ENCODE measurements around the gene UQCR10.
"Not testable (repeated sequence)": the region's sequence is repeated elsewhere in the genome, so short reads cannot be mapped to it uniquely, and the experiment has no call there.

The UQCR10 gene

DNA sequence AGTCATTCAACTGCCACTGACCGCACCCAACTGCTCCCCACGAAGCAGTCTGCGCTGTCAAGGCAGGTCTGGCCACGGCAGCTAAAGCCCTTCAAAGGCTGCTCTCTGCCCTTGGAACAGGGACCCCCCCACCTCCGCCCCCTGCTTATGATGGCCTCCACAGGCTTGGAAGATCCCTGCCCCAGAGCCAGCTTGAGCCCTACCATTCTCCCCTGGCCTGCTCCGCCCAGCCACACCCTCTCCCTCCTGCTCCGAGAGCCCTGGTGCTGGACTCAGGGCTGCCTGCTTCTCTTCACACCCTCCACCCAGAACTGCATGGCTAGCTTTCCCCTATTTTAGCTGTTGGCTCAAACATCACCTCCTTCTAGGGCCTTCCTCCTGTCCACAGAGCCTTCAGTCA lies 19.3 kb upstream of the UQCR10 start:
- Mint-ChIP-seq H3K4me1 (ENCODE audit: low read depth) (peaks cover 12% of the 10 kb centered on the region), H3K36me3 (ENCODE audit: low read depth) (peaks cover 17% of the 10 kb centered on the region), H3K27ac (no peak overlapping the region), H3K27me3 (ENCODE audit: low read depth) (no peaks in the 10 kb centered on the region), H3K9me3 (no peaks in the 10 kb centered on the region), H3K4me3 (no peak overlapping the region)
- no peak for DNase-seq (ENCODE audit: low spot score)

DNA sequence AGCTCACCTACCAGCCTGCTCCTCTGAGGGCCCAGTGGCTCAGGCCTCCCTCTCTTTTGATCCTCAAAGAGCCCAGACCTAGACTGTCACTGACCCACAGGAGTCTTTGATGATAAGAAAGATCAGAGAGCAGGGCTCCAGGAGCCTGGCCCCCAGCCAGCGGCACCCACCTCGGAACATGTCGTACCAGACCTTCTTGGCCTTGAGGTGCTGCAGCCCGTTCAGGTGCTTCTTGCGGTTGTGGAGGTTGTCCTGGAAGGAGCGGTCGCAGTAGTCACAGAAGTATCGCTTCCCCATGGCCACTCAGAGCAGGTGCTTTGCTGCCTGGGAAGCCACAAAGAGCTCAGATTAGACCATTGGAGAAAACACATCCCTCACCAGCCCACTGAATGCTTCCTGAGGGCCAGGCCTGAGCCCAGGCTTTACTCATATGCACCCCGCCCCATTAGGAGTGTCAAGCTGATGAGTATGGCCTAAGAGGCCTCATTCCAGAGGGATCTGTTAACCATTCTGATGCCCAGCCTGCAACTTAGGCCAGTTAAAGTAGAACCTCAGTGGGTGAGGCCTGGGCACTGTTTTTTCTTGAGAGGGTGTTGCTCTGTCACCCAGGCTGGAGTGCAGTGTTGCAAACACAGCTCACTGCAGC lies 18.8 kb upstream of the UQCR10 start:
- Mint-ChIP-seq H3K36me3 (ENCODE audit: low read depth) (peaks cover 15% of the 10 kb centered on the region), H3K9me3 (no peaks in the 10 kb centered on the region), H3K4me3 (no peak overlapping the region), H3K4me1 (ENCODE audit: low read depth) (peaks cover 12% of the 10 kb centered on the region), H3K27ac (no peak overlapping the region), H3K27me3 (ENCODE audit: low read depth) (no peaks in the 10 kb centered on the region)
- no peak for DNase-seq (ENCODE audit: low spot score)

DNA sequence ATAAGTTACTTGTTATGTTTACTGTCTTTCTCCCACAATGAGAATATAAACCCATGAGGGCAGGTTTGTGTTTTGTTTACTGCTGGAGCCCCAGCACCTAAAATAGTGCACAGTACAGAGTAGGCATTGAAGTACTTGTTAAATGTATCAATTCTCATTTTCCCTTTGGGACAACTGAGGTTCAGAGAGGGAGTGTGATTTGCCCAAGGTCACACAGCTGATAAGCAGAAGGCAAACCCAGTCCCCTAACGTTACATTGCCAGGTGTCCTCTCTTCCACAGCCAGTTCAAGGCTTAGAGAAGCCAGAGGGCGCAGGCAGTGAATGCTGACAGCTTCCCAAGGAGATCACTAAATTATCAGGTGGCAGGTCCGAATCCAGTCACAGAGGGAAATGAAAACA lies 17.1 kb upstream of the UQCR10 start:
- no peaks in the 10 kb centered on the region for H3K9me3 Mint-ChIP-seq
- peaks cover 15% of the 10 kb centered on the region for H3K36me3 Mint-ChIP-seq (ENCODE audit: low read depth)
- H3K27ac Mint-ChIP-seq = peak overlapping the region; percentile 83
- no peak overlapping the region for H3K4me3 Mint-ChIP-seq
- no peak for DNase-seq (ENCODE audit: low spot score)
- peaks cover 12% of the 10 kb centered on the region for H3K4me1 Mint-ChIP-seq (ENCODE audit: low read depth)
- H3K27me3 Mint-ChIP-seq (ENCODE audit: low read depth) = no peaks in the 10 kb centered on the region

DNA sequence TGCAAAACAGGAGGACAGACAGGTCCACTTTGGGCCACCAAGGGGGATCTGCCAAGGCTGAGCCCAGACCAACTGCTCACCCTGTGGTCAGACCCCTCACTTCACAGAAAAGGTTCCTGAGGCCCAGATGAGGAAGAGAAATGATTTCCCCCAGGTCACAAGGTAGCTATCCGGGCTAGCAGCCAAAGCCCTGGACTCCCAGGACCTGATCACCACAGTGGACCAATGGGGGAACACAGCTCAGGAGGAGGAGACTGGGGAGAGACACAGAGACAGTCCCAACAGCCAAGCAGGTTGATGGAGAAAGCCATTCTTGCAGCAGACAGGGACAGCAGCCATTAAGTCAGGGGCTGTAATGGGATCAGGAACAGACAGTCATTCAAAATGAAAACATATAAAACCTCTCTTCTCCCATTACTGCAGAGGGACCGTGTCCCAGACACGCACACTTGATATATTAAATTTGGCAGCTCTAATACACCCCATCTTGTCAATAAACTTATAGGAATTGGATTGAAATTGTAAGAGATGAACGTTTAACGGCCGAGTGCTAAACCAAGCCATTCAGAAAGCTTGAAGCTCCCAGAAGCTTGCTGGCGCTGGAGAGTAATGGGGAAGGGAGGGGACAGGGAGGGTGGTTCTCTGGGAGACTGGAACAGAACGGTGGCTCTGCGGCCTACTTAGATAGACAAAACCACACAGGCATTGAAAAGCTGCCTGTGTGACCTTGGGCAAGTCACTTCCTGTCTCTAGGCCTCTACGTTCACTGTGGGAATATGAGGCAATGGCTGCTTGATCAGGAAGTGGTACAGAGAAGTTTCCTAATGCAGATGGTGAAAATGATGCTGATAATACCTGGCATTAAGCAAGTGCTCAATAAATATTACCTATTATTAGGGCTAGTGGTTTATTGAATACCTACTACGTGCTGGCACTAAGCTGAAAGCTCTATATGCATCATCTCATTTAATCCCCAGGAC lies 16.3 kb upstream of the UQCR10 start:
- Mint-ChIP-seq H3K27ac (peak overlapping the region; percentile 83), H3K4me1 (ENCODE audit: low read depth) (peaks cover 12% of the 10 kb centered on the region), H3K27me3 (ENCODE audit: low read depth) (no peaks in the 10 kb centered on the region), H3K36me3 (ENCODE audit: low read depth) (peaks cover 12% of the 10 kb centered on the region), H3K4me3 (no peak overlapping the region), H3K9me3 (no peaks in the 10 kb centered on the region)
- DNase-seq (ENCODE audit: low spot score) = peak; percentile 10

DNA sequence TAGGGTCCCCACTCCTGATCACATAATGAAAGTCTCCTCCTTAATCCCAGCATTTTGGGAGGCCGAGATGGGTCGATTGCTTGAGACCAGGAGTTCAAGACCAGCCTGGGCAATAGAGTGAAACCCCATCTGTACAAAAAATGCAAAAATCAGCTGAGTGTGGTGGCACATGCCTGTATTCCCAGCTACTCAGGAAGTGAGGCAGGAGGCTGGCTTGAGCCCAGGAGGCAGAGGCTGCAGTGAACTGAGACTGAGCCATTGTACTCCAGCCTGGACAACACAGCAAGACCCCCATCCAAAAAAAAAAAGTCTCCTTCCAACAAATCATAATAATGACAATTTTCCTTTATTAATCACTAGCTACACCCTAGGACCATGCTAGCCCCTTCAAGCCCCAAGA lies 15.5 kb upstream of the UQCR10 start:
- no peaks in the 10 kb centered on the region for H3K27me3 Mint-ChIP-seq (ENCODE audit: low read depth)
- DNase-seq (ENCODE audit: low spot score) = no peak
- no peak overlapping the region for H3K4me3 Mint-ChIP-seq
- H3K4me1 Mint-ChIP-seq (ENCODE audit: low read depth) = peaks cover 12% of the 10 kb centered on the region
- no peaks in the 10 kb centered on the region for H3K9me3 Mint-ChIP-seq
- H3K27ac Mint-ChIP-seq = peak overlapping the region; percentile 83
- peaks cover 12% of the 10 kb centered on the region for H3K36me3 Mint-ChIP-seq (ENCODE audit: low read depth)

DNA sequence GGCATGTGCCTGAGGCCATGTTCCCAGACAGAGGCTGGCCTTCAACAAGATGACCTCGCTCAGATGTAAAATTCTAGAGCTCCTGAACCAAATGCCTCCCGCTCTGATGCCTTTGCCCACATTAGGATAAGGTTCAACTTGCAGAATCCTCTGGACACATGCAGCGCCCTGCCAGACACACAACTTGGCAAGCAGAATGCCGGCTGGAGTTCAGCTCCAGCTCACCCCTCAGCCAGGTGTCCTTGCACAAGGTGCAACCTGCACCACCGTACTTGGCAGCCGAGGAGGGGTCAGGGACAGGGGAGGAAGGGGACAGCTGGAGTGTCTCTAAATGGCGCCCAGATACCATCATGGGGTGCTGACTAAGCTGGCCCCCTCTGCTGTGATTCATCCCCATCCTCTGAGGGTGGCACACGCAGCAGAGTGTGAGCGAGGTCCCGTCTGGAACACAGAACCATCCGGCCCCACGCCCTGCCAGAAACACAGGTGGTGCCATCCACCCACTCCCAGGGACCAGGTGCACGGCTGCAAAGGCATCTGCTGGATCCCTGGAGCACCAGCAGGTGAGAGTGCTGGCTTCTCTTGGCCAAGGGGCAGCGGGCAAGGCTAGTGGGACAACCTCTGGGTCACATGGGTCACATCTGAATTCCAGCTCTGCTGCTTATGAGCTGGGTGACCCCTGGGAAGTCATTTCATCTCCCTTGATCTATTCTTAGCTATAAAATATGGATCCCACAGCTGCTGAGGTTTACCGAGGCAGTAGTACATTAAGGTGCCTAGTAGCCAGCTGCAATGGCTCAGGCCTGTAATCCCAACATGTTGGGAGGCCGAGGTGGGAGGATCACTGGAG lies 13.1 kb upstream of the UQCR10 start:
- Mint-ChIP-seq H3K4me1 (ENCODE audit: low read depth) (peaks cover 12% of the 10 kb centered on the region), H3K27ac (no peak overlapping the region), H3K27me3 (ENCODE audit: low read depth) (no peaks in the 10 kb centered on the region), H3K36me3 (ENCODE audit: low read depth) (peaks cover 8% of the 10 kb centered on the region), H3K4me3 (no peak overlapping the region), H3K9me3 (no peaks in the 10 kb centered on the region)
- no peak for DNase-seq (ENCODE audit: low spot score)

DNA sequence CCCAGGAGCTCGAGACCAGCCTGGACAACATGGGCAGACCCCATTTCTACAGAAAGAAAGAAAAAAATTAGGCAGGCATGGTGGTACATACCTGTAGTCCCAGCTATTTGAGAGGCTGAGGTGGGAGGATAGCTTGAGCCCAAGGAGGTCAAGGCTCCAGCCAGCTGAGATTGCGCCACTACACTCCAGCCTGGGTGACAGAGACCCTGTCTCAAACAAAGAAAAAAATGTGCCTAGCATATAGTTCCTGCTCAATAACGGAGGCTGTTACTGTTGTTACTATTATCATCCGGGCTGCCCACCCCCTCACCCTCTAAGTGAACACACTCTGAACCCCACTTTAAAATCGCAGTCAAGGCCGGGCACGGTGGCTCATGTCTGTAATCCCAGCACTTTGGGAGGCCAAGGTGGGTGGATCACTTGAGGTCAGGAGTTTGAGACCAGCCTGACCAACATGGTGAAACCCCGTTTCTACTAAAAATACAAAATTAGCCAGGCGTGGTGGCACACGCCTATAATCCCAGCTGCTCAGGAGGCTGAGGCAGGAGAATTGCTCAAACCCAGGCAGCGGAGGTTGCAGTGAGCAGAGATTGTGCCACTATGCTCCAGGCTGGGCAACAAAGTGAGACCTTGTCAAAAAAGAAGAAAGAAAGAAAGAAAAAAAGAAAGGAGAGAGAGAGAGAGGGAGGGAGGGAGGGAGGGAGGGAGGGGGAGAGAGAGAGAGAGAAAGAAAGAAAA lies 12.3 kb upstream of the UQCR10 start:
- not testable (repeated sequence) for H3K27ac Mint-ChIP-seq; H3K36me3 Mint-ChIP-seq (ENCODE audit: low read depth); H3K4me3 Mint-ChIP-seq; H3K27me3 Mint-ChIP-seq (ENCODE audit: low read depth); H3K9me3 Mint-ChIP-seq; DNase-seq (ENCODE audit: low spot score)
- H3K4me1 Mint-ChIP-seq (ENCODE audit: low read depth) = peaks cover 12% of the 10 kb centered on the region

DNA sequence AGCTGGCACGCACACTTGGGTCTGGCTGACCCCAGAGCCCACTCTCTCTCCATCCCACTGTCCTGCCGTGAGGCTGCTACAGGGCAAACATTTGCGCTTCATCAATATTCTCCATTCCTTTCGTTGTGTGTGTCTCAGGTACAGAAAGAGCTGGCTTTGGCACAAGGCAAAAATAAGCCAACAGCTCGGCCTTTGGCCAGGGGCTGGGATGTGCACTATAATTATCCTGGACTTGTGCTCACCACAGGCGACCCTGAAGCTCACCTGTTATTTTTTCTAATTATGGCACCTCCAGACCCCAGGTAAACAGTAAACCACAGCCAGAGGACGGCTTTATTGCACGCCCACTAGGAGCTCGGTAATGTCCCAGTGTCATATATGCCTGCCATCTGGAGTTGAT lies 11.3 kb upstream of the UQCR10 start:
- H3K27ac Mint-ChIP-seq = no peak overlapping the region
- DNase-seq (ENCODE audit: low spot score) = no peak
- no peak overlapping the region for H3K4me3 Mint-ChIP-seq
- no peaks in the 10 kb centered on the region for H3K9me3 Mint-ChIP-seq
- peaks cover 2% of the 10 kb centered on the region for H3K36me3 Mint-ChIP-seq (ENCODE audit: low read depth)
- H3K4me1 Mint-ChIP-seq (ENCODE audit: low read depth) = peaks cover 4% of the 10 kb centered on the region
- no peaks in the 10 kb centered on the region for H3K27me3 Mint-ChIP-seq (ENCODE audit: low read depth)

DNA sequence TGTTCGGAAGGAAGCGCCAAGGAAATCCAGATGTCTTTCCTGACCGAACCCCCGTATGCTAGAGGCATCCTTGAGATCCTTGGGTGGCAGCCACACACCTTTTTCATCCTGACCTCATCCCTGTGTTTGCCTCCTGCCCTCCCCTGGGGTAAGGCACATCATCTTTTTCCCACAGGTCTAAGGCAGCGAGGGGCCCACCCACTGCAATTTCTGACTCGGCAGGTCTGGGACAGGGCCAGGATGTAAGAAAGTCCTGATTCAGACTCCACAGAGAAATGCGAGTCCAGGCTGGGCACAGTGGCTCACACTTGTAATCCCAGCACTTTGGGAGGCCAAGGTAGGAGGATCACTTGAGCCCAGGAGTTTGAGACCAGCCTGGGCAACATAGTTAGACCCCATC lies 10.8 kb upstream of the UQCR10 start:
- H3K27ac Mint-ChIP-seq = no peak overlapping the region
- H3K4me3 Mint-ChIP-seq = no peak overlapping the region
- no peak for DNase-seq (ENCODE audit: low spot score)
- H3K27me3 Mint-ChIP-seq (ENCODE audit: low read depth) = no peaks in the 10 kb centered on the region
- no peaks in the 10 kb centered on the region for H3K4me1 Mint-ChIP-seq (ENCODE audit: low read depth)
- H3K36me3 Mint-ChIP-seq (ENCODE audit: low read depth) = no peaks in the 10 kb centered on the region
- no peaks in the 10 kb centered on the region for H3K9me3 Mint-ChIP-seq

DNA sequence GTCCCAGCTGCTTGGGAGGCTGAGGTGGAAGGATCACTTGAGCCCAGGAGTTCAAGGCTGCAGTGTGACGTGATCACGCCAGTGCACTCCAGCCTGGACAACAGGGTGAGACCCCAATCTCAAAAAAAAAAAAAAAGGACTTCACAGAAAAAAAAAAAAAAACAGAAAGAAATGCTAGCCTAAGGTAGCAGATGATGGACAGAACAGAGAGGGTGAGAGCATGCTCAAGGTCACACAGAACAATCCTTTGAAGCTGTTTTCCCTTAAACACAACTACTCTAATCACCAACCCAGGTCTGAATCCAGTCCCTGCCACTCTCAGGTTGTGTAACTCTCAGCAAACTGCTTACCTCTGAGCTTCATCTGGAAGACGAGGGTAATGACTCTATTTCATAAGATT lies 10.1 kb upstream of the UQCR10 start:
- Mint-ChIP-seq H3K27me3 (ENCODE audit: low read depth) (no peaks in the 10 kb centered on the region), H3K9me3 (no peaks in the 10 kb centered on the region), H3K27ac (no peak overlapping the region), H3K4me3 (no peak overlapping the region), H3K4me1 (ENCODE audit: low read depth) (no peaks in the 10 kb centered on the region), H3K36me3 (ENCODE audit: low read depth) (no peaks in the 10 kb centered on the region)
- DNase-seq (ENCODE audit: low spot score) = no peak

DNA sequence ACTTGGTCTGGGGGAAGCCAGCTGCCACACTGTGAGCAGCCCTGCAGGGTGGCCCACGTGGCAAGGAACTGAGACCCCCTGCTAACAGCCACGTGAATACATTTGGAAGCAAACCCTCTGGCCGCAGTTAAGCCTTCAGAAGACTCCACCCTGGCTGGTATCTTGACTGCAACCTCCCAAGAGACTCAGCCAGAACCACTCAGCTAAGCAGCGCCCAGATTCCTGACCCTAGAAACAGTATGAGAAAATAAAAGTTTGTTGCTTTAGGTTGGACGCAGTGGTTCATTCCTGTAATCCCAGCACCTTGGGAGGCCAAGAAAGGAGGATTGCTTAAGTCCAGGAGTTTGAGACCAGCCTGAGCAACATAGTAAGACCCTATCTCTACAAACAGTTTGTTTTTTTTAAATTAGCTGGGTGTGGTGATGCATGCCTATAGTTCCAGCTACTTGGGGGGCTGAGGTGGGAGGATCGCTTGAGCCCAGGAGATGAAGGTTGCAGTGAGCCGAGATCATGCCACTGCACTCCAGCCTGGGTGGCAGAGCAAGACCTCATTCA lies 9.0 kb upstream of the UQCR10 start:
- Mint-ChIP-seq H3K4me1 (ENCODE audit: low read depth) (no peaks in the 10 kb centered on the region), H3K36me3 (ENCODE audit: low read depth) (no peaks in the 10 kb centered on the region), H3K9me3 (no peaks in the 10 kb centered on the region)

DNA sequence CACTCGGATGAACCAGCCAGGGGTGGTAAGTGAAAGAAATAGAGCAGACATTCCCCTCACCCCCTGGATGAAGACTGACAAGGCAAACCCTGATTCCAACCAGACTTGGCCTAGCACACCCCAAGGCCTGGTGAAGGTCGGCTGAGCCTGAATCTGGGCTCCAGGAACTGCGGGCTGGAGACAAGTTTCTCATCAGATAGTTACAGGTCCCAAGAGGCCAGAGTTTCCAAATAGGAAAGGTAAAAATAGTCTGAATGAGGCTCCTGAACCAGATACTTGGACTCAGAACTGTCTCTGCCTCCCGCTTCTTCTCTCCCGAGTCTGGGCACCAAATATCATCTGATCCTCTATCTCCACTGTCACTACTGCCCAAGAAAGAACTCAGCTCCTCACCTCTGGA lies 8.2 kb upstream of the UQCR10 start:
- Mint-ChIP-seq H3K27ac (no peak overlapping the region), H3K36me3 (ENCODE audit: low read depth) (no peaks in the 10 kb centered on the region), H3K27me3 (ENCODE audit: low read depth) (no peaks in the 10 kb centered on the region), H3K4me3 (no peak overlapping the region), H3K9me3 (no peaks in the 10 kb centered on the region), H3K4me1 (ENCODE audit: low read depth) (peaks cover under 1% of the 10 kb centered on the region)
- no peak for DNase-seq (ENCODE audit: low spot score)

More for the DNA sequence above, 9.0 kb upstream of the UQCR10 start:
- no peaks in the 10 kb centered on the region for H3K27me3 Mint-ChIP-seq (ENCODE audit: low read depth)
- DNase-seq (ENCODE audit: low spot score) = no peak
- H3K4me3 Mint-ChIP-seq = no peak overlapping the region
- no peak overlapping the region for H3K27ac Mint-ChIP-seq

DNA sequence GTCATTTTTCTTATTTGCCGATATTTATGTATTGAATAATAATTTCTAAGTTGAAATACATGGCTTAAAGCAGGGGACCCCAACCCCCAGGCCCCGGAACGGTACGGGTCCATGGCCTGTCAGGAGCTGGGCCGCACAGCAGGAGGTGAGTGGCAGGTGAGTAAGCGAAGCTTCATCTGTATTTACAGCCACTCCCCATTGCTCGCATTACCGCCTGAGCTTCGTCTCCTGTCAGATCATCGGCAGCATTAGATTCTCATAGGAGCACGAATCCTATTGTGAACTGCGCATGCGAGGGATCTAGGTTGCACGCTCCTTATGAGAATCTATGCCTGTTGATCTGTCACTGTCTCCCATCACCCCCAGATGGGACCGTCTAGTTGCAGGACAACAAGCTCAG lies 4.9 kb upstream of the UQCR10 start:
- H3K4me3 Mint-ChIP-seq = no peak overlapping the region
- H3K27me3 Mint-ChIP-seq (ENCODE audit: low read depth) = no peaks in the 10 kb centered on the region
- H3K27ac Mint-ChIP-seq = no peak overlapping the region
- H3K36me3 Mint-ChIP-seq (ENCODE audit: low read depth) = peaks cover under 1% of the 10 kb centered on the region
- H3K4me1 Mint-ChIP-seq (ENCODE audit: low read depth) = peaks cover 15% of the 10 kb centered on the region
- H3K9me3 Mint-ChIP-seq = no peaks in the 10 kb centered on the region
- DNase-seq (ENCODE audit: low spot score) = no peak
